ENCODE data around the gene NPBWR2.

DNA sequence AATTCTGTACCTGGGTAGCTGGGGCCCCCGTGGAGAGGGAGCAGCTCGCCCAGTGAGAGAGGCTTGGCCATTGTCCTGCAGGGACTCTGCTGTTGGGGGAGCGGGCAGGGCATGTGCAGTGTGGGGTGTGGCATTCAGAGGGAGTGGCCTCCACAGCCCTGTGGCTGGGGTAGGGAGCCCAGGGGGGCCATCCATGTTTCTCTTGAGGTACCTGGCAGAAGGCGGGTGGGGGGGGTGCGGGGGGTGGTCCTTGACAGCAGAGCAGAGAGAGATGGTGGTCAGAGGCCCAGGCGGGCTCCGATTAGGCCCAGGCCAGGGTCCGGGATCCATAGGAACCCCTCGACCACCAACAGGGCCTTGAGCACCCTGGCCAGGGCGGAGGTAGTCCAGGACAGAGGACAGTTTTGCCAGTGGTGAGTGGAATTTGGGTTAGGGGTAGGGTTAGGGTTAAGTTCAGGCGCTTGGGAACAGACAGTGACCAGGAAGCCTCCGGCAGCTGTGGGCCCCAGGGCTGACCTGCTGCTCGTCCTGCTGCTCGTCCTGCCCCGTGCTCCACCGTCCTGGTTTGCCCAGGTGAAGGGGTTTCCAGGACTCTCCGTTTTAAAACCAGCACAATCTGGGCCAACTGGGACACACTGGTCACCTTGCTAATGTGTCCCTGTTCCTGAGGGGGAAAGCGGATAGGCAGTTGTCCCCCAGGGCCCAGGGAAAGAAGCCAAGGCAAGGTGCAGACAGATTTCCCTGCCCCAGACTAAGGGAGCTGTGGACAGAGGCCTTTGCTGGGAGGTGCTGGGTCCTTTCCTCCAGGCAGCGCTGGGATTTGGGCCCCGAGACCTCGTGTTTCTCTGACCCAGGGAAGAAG, 32.1 kb upstream of the NPBWR2 start:
- TF ChIP-seq, protein P1, sequence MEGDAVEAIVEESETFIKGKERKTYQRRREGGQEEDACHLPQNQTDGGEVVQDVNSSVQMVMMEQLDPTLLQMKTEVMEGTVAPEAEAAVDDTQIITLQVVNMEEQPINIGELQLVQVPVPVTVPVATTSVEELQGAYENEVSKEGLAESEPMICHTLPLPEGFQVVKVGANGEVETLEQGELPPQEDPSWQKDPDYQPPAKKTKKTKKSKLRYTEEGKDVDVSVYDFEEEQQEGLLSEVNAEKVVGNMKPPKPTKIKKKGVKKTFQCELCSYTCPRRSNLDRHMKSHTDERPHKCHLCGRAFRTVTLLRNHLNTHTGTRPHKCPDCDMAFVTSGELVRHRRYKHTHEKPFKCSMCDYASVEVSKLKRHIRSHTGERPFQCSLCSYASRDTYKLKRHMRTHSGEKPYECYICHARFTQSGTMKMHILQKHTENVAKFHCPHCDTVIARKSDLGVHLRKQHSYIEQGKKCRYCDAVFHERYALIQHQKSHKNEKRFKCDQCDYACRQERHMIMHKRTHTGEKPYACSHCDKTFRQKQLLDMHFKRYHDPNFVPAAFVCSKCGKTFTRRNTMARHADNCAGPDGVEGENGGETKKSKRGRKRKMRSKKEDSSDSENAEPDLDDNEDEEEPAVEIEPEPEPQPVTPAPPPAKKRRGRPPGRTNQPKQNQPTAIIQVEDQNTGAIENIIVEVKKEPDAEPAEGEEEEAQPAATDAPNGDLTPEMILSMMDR (IDR thresholded peaks at IDR 0.05) = no peak
- no peak for TF ChIP-seq POLR2A (IDR thresholded peaks at IDR 0.05)

Measured in right lobe of liver (tissue), 4 donors.